ENCODE results near the gene RNF125. TPM values are rescaled to one million over a fixed set of nuclear protein-coding genes. Genes with fewer than 3 reads are reported as not detected.

RNF125 gene
- total RNA-seq, 1 experiment from 2014 or later: 0.50 TPM

DNA sequence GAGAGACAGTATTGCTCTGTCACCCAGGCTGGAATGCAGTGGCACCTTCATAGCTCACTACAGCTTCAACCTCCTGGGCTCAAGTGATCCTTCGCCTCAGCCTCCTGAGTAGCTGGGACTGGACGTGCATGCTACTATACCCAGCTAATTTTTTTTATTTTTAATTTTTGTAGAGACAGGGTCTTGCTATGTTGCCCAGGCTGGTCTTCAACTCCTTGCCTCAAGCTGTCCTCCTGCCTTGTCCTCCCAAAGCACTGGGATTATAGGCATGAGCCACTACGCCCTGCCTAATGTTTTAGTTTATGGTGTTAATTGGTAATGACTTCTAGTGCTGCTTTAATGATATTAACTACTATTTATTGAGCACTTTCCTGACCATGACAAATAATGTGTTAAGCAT, 91.4 kb downstream of the RNF125 start:
- H3K36me3 Mint-ChIP-seq (ENCODE audit: insufficient read depth, unreplicated experiment): peaks cover 4% of the 10 kb centered on the region
- no peak for DNase-seq
- H3K27me3 Mint-ChIP-seq (ENCODE audit: unreplicated experiment): no peaks in the 10 kb centered on the region
- H3K9me3 Mint-ChIP-seq (ENCODE audit: low read depth, unreplicated experiment): no peaks in the 10 kb centered on the region
- TF ChIP-seq, protein P1, sequence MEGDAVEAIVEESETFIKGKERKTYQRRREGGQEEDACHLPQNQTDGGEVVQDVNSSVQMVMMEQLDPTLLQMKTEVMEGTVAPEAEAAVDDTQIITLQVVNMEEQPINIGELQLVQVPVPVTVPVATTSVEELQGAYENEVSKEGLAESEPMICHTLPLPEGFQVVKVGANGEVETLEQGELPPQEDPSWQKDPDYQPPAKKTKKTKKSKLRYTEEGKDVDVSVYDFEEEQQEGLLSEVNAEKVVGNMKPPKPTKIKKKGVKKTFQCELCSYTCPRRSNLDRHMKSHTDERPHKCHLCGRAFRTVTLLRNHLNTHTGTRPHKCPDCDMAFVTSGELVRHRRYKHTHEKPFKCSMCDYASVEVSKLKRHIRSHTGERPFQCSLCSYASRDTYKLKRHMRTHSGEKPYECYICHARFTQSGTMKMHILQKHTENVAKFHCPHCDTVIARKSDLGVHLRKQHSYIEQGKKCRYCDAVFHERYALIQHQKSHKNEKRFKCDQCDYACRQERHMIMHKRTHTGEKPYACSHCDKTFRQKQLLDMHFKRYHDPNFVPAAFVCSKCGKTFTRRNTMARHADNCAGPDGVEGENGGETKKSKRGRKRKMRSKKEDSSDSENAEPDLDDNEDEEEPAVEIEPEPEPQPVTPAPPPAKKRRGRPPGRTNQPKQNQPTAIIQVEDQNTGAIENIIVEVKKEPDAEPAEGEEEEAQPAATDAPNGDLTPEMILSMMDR (IDR thresholded peaks at IDR 0.05; ENCODE audit: unreplicated experiment): no peak
- H3K4me1 Mint-ChIP-seq (ENCODE audit: low read depth, unreplicated experiment): peaks cover 8% of the 10 kb centered on the region
- no TSS peak for BruUV-seq (replicated peaks)
- CTCF ChIA-PET: no interaction called here
- no peak overlapping the region for H3K27ac Mint-ChIP-seq (ENCODE audit: unreplicated experiment)
- no peak overlapping the region for H3K4me3 Mint-ChIP-seq (ENCODE audit: low read depth, unreplicated experiment)
- intact Hi-C loops (cut with micrococcal nuclease; ENCODE audit: unreplicated experiment): no loop called here

DNA sequence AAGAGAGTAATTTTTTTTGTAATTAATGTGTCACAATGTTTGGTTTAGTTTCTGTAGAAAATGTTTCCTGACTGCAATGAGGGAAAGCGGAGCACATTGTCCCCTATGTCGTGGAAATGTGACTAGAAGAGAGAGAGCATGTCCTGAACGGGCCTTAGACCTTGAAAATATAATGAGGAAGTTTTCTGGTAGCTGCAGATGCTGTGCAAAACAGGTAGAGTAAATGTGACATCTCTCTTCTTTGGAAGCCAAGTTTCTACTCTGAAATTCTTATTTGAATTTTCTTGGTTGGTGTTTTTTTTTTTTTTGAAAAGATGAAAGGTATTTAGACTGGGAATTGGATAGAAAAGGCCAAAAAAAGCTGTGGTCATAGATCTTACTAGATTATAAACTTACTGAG, 93.1 kb downstream of the RNF125 start:
- Mint-ChIP-seq H3K4me3 (ENCODE audit: low read depth, unreplicated experiment) (no peak overlapping the region), H3K27ac (ENCODE audit: unreplicated experiment) (no peak overlapping the region), H3K36me3 (ENCODE audit: insufficient read depth, unreplicated experiment) (peaks cover 9% of the 10 kb centered on the region), H3K9me3 (ENCODE audit: low read depth, unreplicated experiment) (no peaks in the 10 kb centered on the region), H3K4me1 (ENCODE audit: low read depth, unreplicated experiment) (peaks cover 19% of the 10 kb centered on the region), H3K27me3 (ENCODE audit: unreplicated experiment) (no peaks in the 10 kb centered on the region)
- BruUV-seq (replicated peaks): no TSS peak
- intact Hi-C loops (cut with micrococcal nuclease; ENCODE audit: unreplicated experiment): no loop called here
- no peak for DNase-seq
- CTCF ChIA-PET: no interaction called here
- TF ChIP-seq, protein P1 (IDR thresholded peaks at IDR 0.05; ENCODE audit: unreplicated experiment): no peak

DNA sequence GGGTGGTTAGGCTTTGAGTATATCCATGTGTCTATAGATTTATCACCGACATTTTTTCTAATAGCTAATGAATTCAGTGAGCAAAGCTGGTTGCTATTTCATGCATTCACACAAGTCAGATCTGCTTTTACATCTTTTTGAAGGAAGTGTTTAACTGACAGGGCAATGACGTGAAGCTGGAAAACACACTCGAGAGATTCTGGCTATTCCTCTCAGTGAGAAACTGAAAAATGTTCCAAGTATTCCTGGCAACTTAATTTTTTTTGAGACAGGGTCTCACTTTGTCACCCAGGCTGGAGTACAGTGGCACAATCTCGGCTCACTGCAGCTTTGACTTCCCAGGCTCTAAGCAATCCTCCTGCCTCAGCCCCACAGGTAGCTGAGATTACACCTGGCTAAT, 94.2 kb downstream of the RNF125 start:
- Mint-ChIP-seq H3K27me3 (ENCODE audit: unreplicated experiment) (no peaks in the 10 kb centered on the region), H3K4me3 (ENCODE audit: low read depth, unreplicated experiment) (no peak overlapping the region), H3K9me3 (ENCODE audit: low read depth, unreplicated experiment) (no peaks in the 10 kb centered on the region), H3K27ac (ENCODE audit: unreplicated experiment) (no peak overlapping the region), H3K4me1 (ENCODE audit: low read depth, unreplicated experiment) (peaks cover 19% of the 10 kb centered on the region), H3K36me3 (ENCODE audit: insufficient read depth, unreplicated experiment) (peaks cover 14% of the 10 kb centered on the region)
- intact Hi-C loops (cut with micrococcal nuclease; ENCODE audit: unreplicated experiment): no loop called here
- TF ChIP-seq, protein P1 (IDR thresholded peaks at IDR 0.05; ENCODE audit: unreplicated experiment): no peak
- BruUV-seq (replicated peaks): no TSS peak
- CTCF ChIA-PET: no interaction called here
- DNase-seq: no peak

DNA sequence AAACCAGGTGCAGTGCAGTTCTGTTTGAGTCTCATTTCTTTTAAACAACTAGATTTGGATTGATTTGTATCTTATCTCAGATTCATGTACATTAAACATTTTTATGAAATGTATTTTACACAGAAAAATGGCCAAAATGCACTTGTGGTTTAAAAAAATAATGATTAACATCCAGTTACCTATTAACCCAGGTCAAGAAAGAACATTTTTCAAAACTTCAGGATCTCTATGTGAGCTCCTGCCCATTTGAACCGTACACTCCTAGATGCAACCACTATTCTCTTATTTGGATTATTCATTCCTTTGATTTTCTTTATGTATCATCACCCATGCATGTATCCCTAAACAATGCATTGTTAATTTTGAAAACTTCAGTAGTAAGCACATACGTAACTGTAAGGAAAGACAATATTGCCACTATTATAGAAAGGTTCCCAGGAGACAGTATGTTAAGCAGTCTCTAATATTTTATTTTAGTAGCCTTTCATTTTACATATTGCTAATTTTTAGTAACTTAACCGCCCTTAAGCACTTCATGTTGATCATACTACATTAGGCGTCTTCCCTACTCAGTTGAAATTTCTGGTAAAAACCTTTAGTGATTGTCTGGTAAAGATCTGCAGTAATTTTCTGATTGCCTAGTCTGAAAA, 95.8 kb downstream of the RNF125 start:
- no peaks in the 10 kb centered on the region for H3K27me3 Mint-ChIP-seq (ENCODE audit: unreplicated experiment)

More for the DNA sequence above, 95.8 kb downstream of the RNF125 start:
- intact Hi-C loops (cut with micrococcal nuclease; ENCODE audit: unreplicated experiment): no loop called here
- no peak for DNase-seq
- peaks cover 19% of the 10 kb centered on the region for H3K4me1 Mint-ChIP-seq (ENCODE audit: low read depth, unreplicated experiment)
- no peaks in the 10 kb centered on the region for H3K9me3 Mint-ChIP-seq (ENCODE audit: low read depth, unreplicated experiment)
- CTCF ChIA-PET: interaction anchor here (0.6 kb wide), 1 partner anchor 156 kb away, joined by 3 read pairs; no protein-coding TSS in a partner anchor
- H3K4me3 Mint-ChIP-seq (ENCODE audit: low read depth, unreplicated experiment): no peak overlapping the region
- peaks cover 10% of the 10 kb centered on the region for H3K36me3 Mint-ChIP-seq (ENCODE audit: insufficient read depth, unreplicated experiment)
- BruUV-seq (replicated peaks): no TSS peak
- TF ChIP-seq, protein P1 (IDR thresholded peaks at IDR 0.05; ENCODE audit: unreplicated experiment): no peak
- H3K27ac Mint-ChIP-seq (ENCODE audit: unreplicated experiment): peak overlapping the region; percentile 19

Data from Calu3 (cell line).